ENCODE results near the gene DAB1.
A peak's percentile ranks its signal among the peaks of the same experiment; 100 is the strongest.

The DAB1 gene

GRCh38 chr1:57424231-57425027 is 569 bp upstream of the DAB1 start:
- no peaks in the 10 kb centered on the region for H3K36me3 ChIP-seq (ENCODE audit: insufficient read depth, low read length)
- peak overlapping the region; percentile 69 for H3K9ac ChIP-seq (ENCODE audit: low read depth, low read length)
- H3K4me1 ChIP-seq (ENCODE audit: insufficient read depth, low read length) = no peaks in the 10 kb centered on the region; the same call in 1 of the 2 replicates
- H3K9me3 ChIP-seq (ENCODE audit: control insufficient read depth, insufficient read depth, low read length) = no peaks in the 10 kb centered on the region

GRCh38 chr1:57423135-57423655 is 665 bp downstream of the DAB1 start:
- H3K9ac ChIP-seq (ENCODE audit: low read depth, low read length) = peak overlapping the region; percentile 69
- H3K9me3 ChIP-seq (ENCODE audit: control insufficient read depth, insufficient read depth, low read length) = no peaks in the 10 kb centered on the region
- no peaks in the 10 kb centered on the region; the same call in 1 of the 2 replicates for H3K4me1 ChIP-seq (ENCODE audit: insufficient read depth, low read length)
- H3K36me3 ChIP-seq (ENCODE audit: insufficient read depth, low read length) = no peaks in the 10 kb centered on the region

GRCh38 chr1:57422271-57423134 is 1.4 kb downstream of the DAB1 start:
- peak overlapping the region; percentile 69 for H3K9ac ChIP-seq (ENCODE audit: low read depth, low read length)
- no peaks in the 10 kb centered on the region for H3K36me3 ChIP-seq (ENCODE audit: insufficient read depth, low read length)
- no peaks in the 10 kb centered on the region; the same call in 1 of the 2 replicates for H3K4me1 ChIP-seq (ENCODE audit: insufficient read depth, low read length)
- H3K9me3 ChIP-seq (ENCODE audit: control insufficient read depth, insufficient read depth, low read length) = no peaks in the 10 kb centered on the region

- Histone ChIP-seq H3K9ac (ENCODE audit: low read depth, low read length) (peak overlapping the region; percentile 69), H3K4me1 (ENCODE audit: insufficient read depth, low read length) (no peaks in the 10 kb centered on the region; the same call in 1 of the 2 replicates), H3K36me3 (ENCODE audit: insufficient read depth, low read length) (no peaks in the 10 kb centered on the region), H3K9me3 (ENCODE audit: control insufficient read depth, insufficient read depth, low read length) (no peaks in the 10 kb centered on the region)
These were observed 2.1 kb downstream of the DAB1 start for GRCh38 chr1:57421806-57422205.

DNA sequence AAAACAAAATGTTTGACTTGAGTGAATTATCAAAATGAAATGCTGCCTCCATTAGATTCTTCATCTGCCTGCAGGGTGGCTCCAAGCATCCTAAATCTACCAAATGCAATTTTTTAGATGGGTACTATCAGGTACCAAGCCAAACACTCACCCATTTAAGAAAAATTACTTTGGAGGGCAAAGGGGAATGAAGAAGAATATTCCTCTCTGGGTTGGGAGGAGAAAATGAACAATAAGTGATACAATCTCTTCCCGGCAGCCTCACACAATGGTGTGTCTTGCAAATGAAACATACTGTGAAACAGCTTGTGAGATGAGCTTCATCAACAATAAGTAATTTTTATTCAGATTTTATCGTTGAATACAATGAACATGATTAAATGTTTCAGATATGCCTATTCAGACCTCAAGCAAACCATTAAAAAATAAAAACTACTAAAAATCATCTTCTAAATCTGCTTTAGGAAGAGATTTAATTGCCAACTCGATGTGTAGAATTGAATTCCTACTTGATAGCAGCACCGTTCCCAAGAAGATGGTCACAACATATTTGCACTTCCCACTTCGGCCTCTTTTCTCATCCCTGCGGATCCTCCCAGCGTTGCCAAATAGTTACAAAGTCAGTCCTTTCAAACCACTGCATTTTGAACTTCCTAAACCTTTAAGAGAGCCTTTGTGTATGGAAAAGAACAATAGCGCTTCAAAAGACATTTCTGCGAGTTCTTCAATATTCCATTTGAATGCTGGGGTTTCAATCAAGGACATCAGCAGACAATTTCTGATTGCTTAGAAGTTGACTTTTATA is 2.7 kb downstream of the DAB1 start:
- Histone ChIP-seq H3K9me3 (ENCODE audit: control insufficient read depth, insufficient read depth, low read length) (no peaks in the 10 kb centered on the region), H3K36me3 (ENCODE audit: insufficient read depth, low read length) (no peaks in the 10 kb centered on the region), H3K4me1 (ENCODE audit: insufficient read depth, low read length) (no peaks in the 10 kb centered on the region; the same call in 1 of the 2 replicates), H3K9ac (ENCODE audit: low read depth, low read length) (peak overlapping the region; percentile 34; the same call in 1 of the 2 replicates)

DNA sequence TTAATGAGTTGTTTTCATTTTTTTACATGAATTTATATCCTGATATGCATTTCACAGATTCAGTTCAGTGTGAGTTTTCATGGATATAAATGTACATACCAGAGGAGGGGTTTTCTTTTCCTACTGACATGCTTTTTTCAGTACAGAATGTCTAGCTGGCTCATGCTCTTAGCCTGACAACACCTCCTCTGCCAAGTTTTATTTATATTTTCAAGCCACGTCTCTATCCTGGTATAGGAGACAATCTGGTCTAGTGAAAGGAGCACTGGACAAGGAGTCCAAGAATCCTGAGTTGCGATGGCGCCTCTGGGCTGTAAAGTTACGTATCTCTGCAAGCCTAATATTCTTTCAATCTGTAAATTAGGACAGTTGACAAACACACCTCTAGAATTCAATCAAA is 4.9 kb downstream of the DAB1 start:
- no peak overlapping the region for H3K9ac ChIP-seq (ENCODE audit: low read depth, low read length)
- no peaks in the 10 kb centered on the region; the same call in 1 of the 2 replicates for H3K9me3 ChIP-seq (ENCODE audit: control insufficient read depth, insufficient read depth, low read length)
- no peaks in the 10 kb centered on the region for H3K4me1 ChIP-seq (ENCODE audit: insufficient read depth, low read length)
- no peaks in the 10 kb centered on the region for H3K36me3 ChIP-seq (ENCODE audit: insufficient read depth, low read length)

- Histone ChIP-seq H3K4me1 (ENCODE audit: insufficient read depth, low read length) (peaks cover 14% of the 10 kb centered on the region), H3K36me3 (ENCODE audit: insufficient read depth, low read length) (no peaks in the 10 kb centered on the region), H3K9me3 (ENCODE audit: control insufficient read depth, insufficient read depth, low read length) (peaks cover 4% of the 10 kb centered on the region; the same call in 1 of the 2 replicates), H3K9ac (ENCODE audit: low read depth, low read length) (no peak overlapping the region)
These were observed 12.6 kb downstream of the DAB1 start for GRCh38 chr1:57411262-57411661.

DNA sequence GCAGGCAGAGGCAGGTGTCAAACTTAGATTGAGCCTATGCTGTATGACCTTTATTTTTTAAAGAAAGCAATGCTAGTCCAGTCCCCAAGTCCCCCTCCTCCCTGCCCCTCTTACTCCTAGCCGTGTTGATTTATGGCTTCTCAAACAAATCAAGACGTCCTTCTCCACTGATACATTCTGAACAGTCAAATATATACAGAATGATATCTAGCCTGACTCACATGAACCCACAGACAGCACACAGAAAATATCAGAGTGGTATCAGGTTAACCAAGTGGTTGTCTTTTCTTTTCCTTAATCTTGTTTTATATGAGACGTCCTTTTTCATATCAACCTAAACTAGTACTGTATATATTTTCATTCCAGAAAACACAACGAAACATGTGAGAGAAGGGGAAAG is 13.4 kb downstream of the DAB1 start:
- Histone ChIP-seq H3K4me1 (ENCODE audit: insufficient read depth, low read length) (peaks cover 14% of the 10 kb centered on the region), H3K9me3 (ENCODE audit: control insufficient read depth, insufficient read depth, low read length) (peaks cover 4% of the 10 kb centered on the region; the same call in 1 of the 2 replicates), H3K36me3 (ENCODE audit: insufficient read depth, low read length) (no peaks in the 10 kb centered on the region), H3K9ac (ENCODE audit: low read depth, low read length) (no peak overlapping the region)

DNA sequence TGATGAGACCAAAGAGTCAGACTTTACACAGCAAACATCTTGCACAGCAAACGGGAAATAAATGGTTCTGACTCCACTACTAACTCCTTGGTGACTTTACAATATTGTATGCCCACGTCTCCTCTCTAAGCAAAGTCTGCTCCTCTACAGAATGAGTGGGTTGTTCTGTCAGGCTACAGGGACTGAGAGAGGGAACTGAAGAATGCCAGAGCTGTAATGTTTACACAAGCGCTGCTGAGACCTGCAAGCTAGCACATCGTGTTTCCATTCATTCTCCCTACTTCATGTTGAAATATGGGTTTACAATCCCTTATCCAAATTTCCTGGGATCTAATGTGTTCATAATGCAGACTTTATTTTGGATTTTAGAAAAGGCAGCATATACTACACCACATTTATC is 15.9 kb downstream of the DAB1 start:
- Histone ChIP-seq H3K36me3 (ENCODE audit: insufficient read depth, low read length) (no peaks in the 10 kb centered on the region), H3K4me1 (ENCODE audit: insufficient read depth, low read length) (peaks cover 14% of the 10 kb centered on the region), H3K9ac (ENCODE audit: low read depth, low read length) (no peak overlapping the region), H3K9me3 (ENCODE audit: control insufficient read depth, insufficient read depth, low read length) (peaks cover 4% of the 10 kb centered on the region; the same call in 1 of the 2 replicates)

DNA sequence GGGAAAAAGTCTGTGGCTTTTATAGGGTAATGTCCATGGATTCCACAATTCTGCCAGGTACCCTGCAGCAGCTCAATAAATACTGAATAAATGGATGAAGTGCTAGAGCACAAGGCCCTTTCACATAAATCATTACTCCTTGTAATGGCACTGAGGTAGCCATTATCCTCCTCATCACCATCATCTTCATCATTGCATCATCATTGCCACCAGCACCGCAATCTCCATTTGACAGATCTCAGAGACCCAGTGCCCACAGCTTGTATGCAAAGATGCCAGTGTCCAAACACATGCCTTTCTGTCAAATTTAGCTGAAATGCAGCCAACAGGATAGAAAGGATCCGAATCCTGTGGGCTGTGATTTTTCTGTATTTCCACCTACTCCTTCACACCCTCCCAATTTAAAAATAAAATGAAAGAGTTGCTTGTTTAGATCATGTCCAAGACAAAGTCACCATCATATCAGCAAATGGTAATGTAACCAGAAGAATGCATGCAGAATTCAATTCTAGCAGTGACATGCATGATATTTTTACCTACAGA is 17.4 kb downstream of the DAB1 start:
- H3K9me3 ChIP-seq (ENCODE audit: control insufficient read depth, insufficient read depth, low read length) = no peaks in the 10 kb centered on the region
- H3K9ac ChIP-seq (ENCODE audit: low read depth, low read length) = no peak overlapping the region
- H3K4me1 ChIP-seq (ENCODE audit: insufficient read depth, low read length) = peaks cover 16% of the 10 kb centered on the region
- no peaks in the 10 kb centered on the region for H3K36me3 ChIP-seq (ENCODE audit: insufficient read depth, low read length)

DNA sequence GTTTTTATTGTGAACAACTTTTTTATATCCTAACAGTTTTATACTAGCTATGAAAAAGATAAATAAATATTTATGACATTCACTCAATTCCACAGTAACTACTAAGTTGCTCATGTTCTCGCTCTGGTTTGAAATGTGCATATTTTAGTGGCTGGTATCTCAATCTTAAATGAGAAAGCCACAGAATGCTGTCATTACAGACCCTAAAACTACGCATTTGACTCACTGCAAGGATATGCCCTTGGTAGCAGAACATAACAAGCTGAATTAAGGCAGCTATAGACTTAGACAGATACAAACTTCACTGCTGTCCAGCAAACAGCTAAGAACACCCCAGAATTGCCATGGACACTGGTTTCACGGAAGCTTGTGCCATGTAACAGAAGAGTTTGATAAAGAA is 19.0 kb downstream of the DAB1 start:
- no peaks in the 10 kb centered on the region for H3K9me3 ChIP-seq (ENCODE audit: control insufficient read depth, insufficient read depth, low read length)
- no peaks in the 10 kb centered on the region for H3K36me3 ChIP-seq (ENCODE audit: insufficient read depth, low read length)
- peaks cover 11% of the 10 kb centered on the region for H3K4me1 ChIP-seq (ENCODE audit: insufficient read depth, low read length)
- no peak overlapping the region for H3K9ac ChIP-seq (ENCODE audit: low read depth, low read length)

GRCh38 chr1:57403201-57403600 is 20.7 kb downstream of the DAB1 start:
- no peaks in the 10 kb centered on the region for H3K36me3 ChIP-seq (ENCODE audit: insufficient read depth, low read length)
- no peak overlapping the region for H3K9ac ChIP-seq (ENCODE audit: low read depth, low read length)
- H3K9me3 ChIP-seq (ENCODE audit: control insufficient read depth, insufficient read depth, low read length) = no peaks in the 10 kb centered on the region
- peaks cover 10% of the 10 kb centered on the region for H3K4me1 ChIP-seq (ENCODE audit: insufficient read depth, low read length)

GRCh38 chr1:57401671-57402070 is 22.2 kb downstream of the DAB1 start:
- no peaks in the 10 kb centered on the region for H3K9me3 ChIP-seq (ENCODE audit: control insufficient read depth, insufficient read depth, low read length)
- peaks cover 16% of the 10 kb centered on the region for H3K4me1 ChIP-seq (ENCODE audit: insufficient read depth, low read length)
- no peaks in the 10 kb centered on the region for H3K36me3 ChIP-seq (ENCODE audit: insufficient read depth, low read length)
- H3K9ac ChIP-seq (ENCODE audit: low read depth, low read length) = no peak overlapping the region
